GM21528 (cell line): ENCODE data around the gene ADIPOR2.

Source experiments
- ATAC-seq: cut with Tn5 transposase; IDR thresholded peaks from one replicate; pipeline ENCODE4 v1.9.1; 2021; ENCODE audit warnings: mild to moderate bottlenecking, moderate library complexity; ENCODE audit not compliant: unreplicated experiment, low FRiP score

Gene ADIPOR2

DNA sequence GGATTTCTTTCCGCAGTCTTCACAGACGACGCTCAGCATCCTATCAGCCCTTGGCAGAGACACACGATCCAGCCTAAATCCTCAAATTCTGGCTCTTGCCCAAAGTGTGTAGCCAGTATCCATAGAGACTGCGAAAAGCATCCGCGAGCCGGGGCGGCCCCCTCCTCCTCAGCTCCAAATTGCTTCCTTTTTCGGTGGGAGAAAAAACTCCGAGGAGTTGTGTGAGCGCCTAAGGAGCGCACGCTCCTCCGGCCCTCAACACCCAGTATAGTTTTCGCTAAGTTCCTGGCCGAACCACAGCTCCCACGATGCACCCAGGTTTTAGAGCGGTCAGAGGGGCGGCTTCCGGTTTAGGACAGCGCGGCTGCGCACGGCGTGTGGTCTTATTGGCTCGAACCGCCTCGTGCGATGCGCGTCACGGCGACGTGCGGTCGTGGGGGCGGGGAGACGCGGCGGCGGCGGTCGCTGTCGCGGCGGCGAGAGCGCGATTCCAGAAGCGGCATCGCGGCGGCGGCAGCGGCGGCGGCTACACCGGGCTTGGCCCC lies at the start of gene ADIPOR2:
Gene ADIPOR2 (plus strand): TSS at position 493 of the 545 bp plus-strand sequence. CDS start 63,274 bp downstream, outside the sequence.
- peak; percentile 95 for ATAC-seq

DNA sequence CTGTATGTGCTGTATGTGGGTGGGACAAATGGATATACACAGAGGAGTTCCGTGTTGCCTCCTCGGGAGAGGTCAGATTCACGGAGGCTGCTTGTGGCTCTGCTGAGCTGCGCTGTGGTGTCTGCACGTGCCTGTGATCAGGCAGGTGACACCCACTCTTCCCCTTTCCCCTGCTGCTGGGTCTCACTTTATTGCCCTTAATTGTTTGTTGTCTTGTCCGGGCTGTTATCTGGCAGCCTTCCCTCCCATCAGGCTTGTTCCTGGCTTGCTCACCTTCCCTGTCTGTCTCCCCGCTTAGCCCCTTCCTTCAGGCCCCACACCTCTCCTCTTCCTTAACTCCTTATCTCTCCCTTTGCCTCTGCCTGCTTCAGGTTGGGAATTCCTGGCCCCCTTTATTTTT lies 48.4 kb upstream of the ADIPOR2 start:
- ATAC-seq, result no peak

DNA sequence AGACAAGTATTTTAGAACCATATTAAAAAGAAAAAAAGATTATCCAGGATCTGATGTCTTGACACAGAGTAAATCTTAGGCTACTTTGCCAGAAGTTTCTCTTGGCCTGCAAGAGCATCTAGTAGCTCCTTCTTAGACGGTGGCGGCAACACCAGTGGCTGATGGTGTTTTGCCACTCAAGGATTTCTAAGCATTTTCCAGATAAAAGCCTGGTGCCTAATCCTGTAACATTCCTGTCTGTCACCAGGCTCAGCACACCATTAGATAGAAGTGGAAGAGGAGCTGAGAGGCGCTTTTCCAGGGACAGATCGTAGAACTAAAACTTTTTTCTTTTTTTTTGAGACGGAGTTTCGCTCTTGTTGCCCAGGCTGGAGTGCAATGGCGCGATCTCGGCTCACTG lies 47.8 kb upstream of the ADIPOR2 start:
- no peak for ATAC-seq

GRCh38 chr12:1643905-1644533 lies 46.9 kb upstream of the ADIPOR2 start:
- ATAC-seq, result no peak

- ATAC-seq, result no peak
Measured at GRCh38 chr12:1644534-1645438, 46.1 kb upstream of the ADIPOR2 start.

GRCh38 chr12:1645819-1646218 lies 45.1 kb upstream of the ADIPOR2 start:
- no peak for ATAC-seq

DNA sequence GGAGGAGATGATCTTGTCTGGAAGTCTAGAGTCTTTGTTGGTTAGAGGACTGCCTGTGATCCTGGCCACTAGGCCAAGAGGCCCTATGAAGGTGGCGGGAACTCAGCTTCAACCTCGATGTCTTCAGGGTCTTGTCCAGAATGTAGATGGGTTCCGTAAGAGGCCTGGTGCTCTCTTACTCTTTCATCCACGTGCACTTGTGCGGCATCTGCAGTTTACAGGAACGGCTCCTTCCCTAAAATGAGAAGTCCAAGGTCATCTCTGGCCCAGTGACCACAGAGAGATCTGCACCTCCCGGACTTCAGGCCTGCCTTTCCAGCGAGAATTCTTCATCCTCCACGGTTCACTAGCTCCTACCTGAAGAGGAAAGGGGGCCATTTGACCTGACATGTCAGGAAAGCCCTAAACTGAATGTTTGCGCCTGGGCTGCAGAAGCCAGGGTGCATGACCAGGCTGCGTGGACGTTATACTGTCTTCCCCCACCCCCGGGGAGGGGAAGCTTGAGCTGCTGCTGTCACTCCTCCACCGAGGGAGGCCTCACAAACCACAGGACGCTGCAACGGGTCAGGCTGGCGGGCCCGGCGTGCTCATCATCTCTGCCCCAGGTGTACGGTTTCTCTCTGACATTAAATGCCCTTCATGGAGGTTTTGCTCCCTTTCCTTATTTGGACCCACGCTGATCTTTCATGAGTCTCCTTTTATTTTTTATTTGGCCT lies 44.1 kb upstream of the ADIPOR2 start:
- no peak for ATAC-seq

- no peak for ATAC-seq
Measured at GRCh38 chr12:1647285-1647669, 43.6 kb upstream of the ADIPOR2 start.

DNA sequence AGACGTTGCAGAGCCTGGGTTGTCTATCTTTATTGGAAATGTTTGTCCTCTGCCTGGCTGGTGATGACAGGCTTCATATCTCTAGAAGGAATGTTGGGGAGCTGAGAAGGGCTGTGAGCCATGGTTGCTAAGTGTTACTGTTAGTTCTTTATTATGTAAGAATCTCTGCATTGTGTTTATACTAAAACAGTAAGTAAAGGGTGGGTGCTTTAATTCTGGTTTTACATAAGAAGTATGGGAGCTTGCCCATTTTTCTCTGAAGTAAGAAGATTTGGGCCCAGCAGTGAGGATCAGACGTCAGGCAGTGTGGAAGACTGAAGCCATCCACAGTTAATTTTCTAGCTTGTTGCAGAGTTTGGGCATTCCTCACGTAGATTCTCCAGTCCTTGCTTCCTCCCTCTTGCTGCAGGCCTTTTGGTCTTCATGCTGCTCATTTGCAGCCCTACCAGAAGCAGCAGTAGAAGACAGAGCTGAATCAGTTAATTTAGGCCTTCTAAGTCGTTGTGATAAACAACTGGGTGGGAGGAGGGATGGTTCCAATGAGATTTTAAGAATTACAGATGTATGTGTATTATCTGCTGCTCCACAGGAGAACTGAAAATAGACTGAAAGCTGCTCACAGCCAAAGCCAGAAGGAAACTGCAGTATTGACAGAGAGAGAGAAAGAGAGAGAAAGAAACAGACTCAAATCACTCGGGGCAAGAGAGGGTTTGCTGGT lies 40.5 kb upstream of the ADIPOR2 start:
- no peak for ATAC-seq

DNA sequence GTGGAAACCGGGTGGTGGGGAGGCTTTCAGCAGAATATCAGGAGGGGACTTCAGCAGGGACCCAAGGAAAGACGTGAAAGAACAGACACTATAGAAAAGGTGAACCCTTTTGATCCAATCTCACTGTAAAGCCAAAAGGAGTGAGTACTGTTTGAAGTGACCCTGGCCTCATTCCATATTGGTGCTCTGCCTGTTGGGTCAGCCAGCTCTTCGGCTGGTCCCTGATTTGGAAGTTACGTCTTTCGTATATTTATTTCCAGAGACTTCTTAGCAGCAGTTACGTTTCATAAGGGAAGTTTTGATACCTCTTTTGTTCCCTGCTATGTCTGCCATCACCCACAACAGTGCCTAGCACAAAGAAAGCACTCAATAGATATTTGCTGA lies 39.9 kb upstream of the ADIPOR2 start:
- ATAC-seq, result no peak

- ATAC-seq, result no peak
Measured at GRCh38 chr12:1651946-1652345, 38.9 kb upstream of the ADIPOR2 start.

DNA sequence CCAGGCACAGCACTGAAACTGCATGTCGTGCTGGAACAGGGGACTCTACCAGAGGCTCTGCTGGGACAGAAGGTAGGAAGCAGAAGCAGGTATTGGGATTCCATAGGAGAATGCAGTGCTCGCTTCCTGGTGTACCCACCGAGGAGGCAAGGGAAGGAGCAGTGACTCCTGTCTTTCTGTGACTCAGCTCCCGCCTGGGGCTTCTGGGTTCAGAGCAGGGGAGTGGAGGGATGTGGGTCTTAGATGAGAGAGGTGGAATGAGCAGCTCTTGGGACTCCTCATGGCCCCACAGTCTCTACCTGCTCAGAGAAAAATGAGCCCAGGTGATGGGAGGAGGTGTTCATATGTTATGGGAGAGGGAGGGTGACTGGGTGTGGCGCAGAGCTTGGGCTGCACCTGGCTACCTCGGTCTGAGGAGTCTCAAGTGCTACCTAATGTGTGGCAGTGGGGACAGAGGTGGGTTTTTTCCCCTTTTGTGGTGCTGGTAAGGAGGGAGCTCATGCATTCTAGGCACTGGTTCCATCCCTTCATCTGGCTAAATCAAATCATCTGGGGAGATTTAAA lies 35.6 kb upstream of the ADIPOR2 start:
- ATAC-seq, result no peak

DNA sequence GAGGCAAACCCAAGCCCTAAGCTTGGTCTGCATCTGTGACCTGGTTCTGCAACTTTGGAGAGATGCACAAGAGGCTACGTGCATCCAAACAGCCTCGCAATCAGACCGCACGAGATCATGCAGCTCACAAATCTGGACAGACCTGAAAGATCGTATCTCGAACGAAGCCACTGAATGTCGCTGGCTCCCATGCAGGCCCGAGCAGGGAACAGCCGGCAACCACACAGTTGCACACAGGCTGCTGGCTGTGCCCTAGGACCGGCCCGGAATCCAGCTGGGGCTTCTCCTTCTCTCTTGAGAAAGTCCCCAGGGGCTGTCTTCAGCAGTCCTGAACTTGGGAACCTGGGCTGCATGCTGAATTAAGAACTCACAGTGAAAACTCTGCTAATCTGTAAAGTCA lies 34.0 kb upstream of the ADIPOR2 start:
- ATAC-seq, result no peak

- ATAC-seq, result no peak
Measured at GRCh38 chr12:1657688-1658087, 33.2 kb upstream of the ADIPOR2 start.

GRCh38 chr12:1660304-1661187 lies 30.3 kb upstream of the ADIPOR2 start:
- no peak for ATAC-seq

DNA sequence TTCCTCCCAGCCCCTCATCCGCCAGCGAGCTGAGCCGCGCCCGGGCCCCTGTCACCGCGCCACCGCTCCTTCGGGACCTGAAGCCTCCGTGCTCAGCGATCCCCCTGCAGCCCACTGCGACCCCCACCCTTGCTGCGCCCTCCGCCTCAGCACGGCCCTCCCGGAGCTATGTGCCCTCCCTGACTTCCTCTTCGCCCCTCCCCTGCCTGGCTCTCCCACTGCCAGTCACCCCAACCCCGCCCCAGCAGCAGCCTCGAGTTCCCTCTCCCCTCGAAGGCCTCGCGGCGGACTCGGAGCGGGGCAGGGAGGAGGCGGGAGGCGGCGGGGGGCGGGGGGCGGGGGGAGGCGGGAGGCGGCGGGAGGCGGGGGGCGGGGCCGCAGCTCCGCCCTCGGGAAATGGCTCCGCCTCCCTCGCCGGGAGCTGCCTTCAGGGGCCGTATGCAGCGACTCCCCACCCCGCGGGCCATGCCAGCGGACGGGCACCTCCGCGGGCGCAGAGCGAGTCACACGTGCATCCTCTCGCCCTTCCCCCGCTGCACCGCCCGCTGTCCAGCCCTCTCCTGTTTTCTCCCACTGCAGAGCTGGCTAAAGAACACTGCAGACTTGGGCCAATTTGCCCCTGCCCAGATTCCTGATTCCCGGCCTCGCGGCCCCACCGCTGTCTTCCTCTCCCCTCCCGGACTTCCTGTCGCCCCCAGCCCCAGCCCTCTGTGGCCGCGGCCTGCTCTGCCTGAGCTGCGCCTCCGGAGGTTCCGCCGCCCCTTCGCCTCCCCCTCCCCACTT lies 29.1 kb upstream of the ADIPOR2 start:
- no peak for ATAC-seq

- no peak for ATAC-seq
Measured at GRCh38 chr12:1662761-1663439, 28.0 kb upstream of the ADIPOR2 start.
